RWPE2 (cell line): ENCODE measurements around the gene EOMES.

Source experiments
- ATAC-seq: fragments of 200-7000 bp; cut with Tn5 transposase; 3 replicates; pipeline ENCODE4 v1.9.1; 2021; ENCODE audit warnings: low read depth
- DNase-seq: peaks from one replicate; pipeline ENCODE4 v3.0.0-alpha.2; 2020; ENCODE audit warnings: low spot score
- H3K27ac ChIP-seq: fragments of 450-650 bp; 2 replicates; pipeline ENCODE4 v1.5.1; 2017; ENCODE audit warnings: mild to moderate bottlenecking; ENCODE audit not compliant: poor library complexity, severe bottlenecking
- H3K27me3 ChIP-seq: fragments of 250-450 bp; sonication (Bioruptor Pico); 2 replicates; pipeline ENCODE4 v1.5.1; 2021; ENCODE audit warnings: mild to moderate bottlenecking, moderate library complexity; ENCODE audit not compliant: insufficient read depth, poor library complexity, severe bottlenecking
- H3K36me3 ChIP-seq: fragments of 250-450 bp; sonication (Bioruptor Pico); 2 replicates; pipeline ENCODE4 v1.5.1; 2020; ENCODE audit warnings: low read depth, mild to moderate bottlenecking, moderate library complexity
- H3K4me1 ChIP-seq: fragments of 250-450 bp; sonication (Bioruptor Pico); 2 replicates; pipeline ENCODE4 v1.5.1; 2021; ENCODE audit warnings: mild to moderate bottlenecking, moderate library complexity; ENCODE audit not compliant: insufficient read depth, poor library complexity, severe bottlenecking
- H3K4me3 ChIP-seq: fragments of 250-450 bp; sonication (Bioruptor Pico); 2 replicates; pipeline ENCODE4 v1.5.1; 2021; ENCODE audit warnings: mild to moderate bottlenecking, moderate library complexity; ENCODE audit not compliant: severe bottlenecking
- H3K9me3 ChIP-seq: fragments of 250-450 bp; sonication (Bioruptor Pico); 2 replicates; pipeline ENCODE4 v1.5.1; 2021; ENCODE audit warnings: mild to moderate bottlenecking, moderate library complexity; ENCODE audit not compliant: severe bottlenecking
- CTCF ChIP-seq: fragments of 450-650 bp; IDR thresholded peaks from one replicate; pipeline ENCODE4 v1.5.1; 2017; ENCODE audit warnings: mild to moderate bottlenecking, moderate library complexity; ENCODE audit not compliant: poor library complexity, severe bottlenecking

Gene EOMES

GRCh38 chr3:27670619-27671018 is 51.5 kb downstream of the EOMES start:
- Histone ChIP-seq H3K27me3 (no peaks in the 10 kb centered on the region), H3K36me3 (no peaks in the 10 kb centered on the region), H3K27ac (no peak overlapping the region), H3K4me1 (peaks cover 10% of the 10 kb centered on the region), H3K9me3 (no peaks in the 10 kb centered on the region), H3K4me3 (no peak overlapping the region)
- TF ChIP-seq CTCF = no peak
- ATAC-seq (no peak), DNase-seq (no peak)

- Histone ChIP-seq H3K9me3 (no peaks in the 10 kb centered on the region), H3K27me3 (no peaks in the 10 kb centered on the region), H3K27ac (no peak overlapping the region), H3K4me1 (peaks cover under 1% of the 10 kb centered on the region), H3K4me3 (no peak overlapping the region), H3K36me3 (no peaks in the 10 kb centered on the region)
- ATAC-seq = peak; percentile 14; the same call in 1 of the 3 replicates
- DNase-seq = no peak
- no peak for TF ChIP-seq CTCF
Observed at GRCh38 chr3:27669591-27669990, 52.5 kb downstream of the EOMES start.

- DNase-seq = no peak
- Histone ChIP-seq H3K27ac (no peak overlapping the region), H3K4me3 (no peak overlapping the region), H3K4me1 (no peaks in the 10 kb centered on the region), H3K27me3 (no peaks in the 10 kb centered on the region), H3K36me3 (no peaks in the 10 kb centered on the region), H3K9me3 (no peaks in the 10 kb centered on the region)
- no peak for ATAC-seq
- TF ChIP-seq CTCF = no peak
Observed at GRCh38 chr3:27667751-27668150, 54.4 kb downstream of the EOMES start.

GRCh38 chr3:27666708-27667107 is 55.4 kb downstream of the EOMES start:
- ATAC-seq (no peak), DNase-seq (no peak)
- Histone ChIP-seq H3K36me3 (no peaks in the 10 kb centered on the region), H3K9me3 (no peaks in the 10 kb centered on the region), H3K27ac (no peak overlapping the region), H3K4me3 (no peak overlapping the region), H3K4me1 (no peaks in the 10 kb centered on the region), H3K27me3 (no peaks in the 10 kb centered on the region)
- no peak for TF ChIP-seq CTCF

- Histone ChIP-seq H3K27ac (no peak overlapping the region), H3K4me3 (no peak overlapping the region), H3K27me3 (no peaks in the 10 kb centered on the region), H3K9me3 (no peaks in the 10 kb centered on the region), H3K4me1 (no peaks in the 10 kb centered on the region), H3K36me3 (no peaks in the 10 kb centered on the region)
- DNase-seq (no peak), ATAC-seq (no peak)
- TF ChIP-seq CTCF = no peak
Observed at GRCh38 chr3:27666272-27666671, 55.9 kb downstream of the EOMES start.
